Body of pancreas (tissue), 4 donors: ENCODE results near the gene GALNT15. TPM values are rescaled to one million over a fixed set of nuclear protein-coding genes. Genes with fewer than 3 reads are reported as not detected.

ENCODE experiments used
- ATAC-seq: fragments of 150-250 bp; one replicate; pipeline ENCODE4 v1.9.1; 2016
- DNase-seq, 4 donors: peaks; one replicate each; pipeline ENCODE4 v3.0.0-alpha.2; 2019
- H3K27ac ChIP-seq, 4 donors: fragments of 200-600 bp; sonication (generic); 1 replicate in 3 of 4; 2 replicates in 1 of 4; pipeline versions ENCODE4 v1.5.1 to v1.6.1; 2016 to 2019; ENCODE audit warnings: mild to moderate bottlenecking in 1 of 4, mixed read lengths in 1 of 4, moderate library complexity in 1 of 4
- H3K27me3 ChIP-seq, 2 donors: fragments of 200-600 bp; sonication (generic); one replicate each; pipeline ENCODE4 v1.6.0; 2016; ENCODE audit warnings: mild to moderate bottlenecking in 1 of 2
- H3K36me3 ChIP-seq, 2 donors: fragments of 200-600 bp; sonication (generic); replicated peaks in 1 of 2; 2 replicates each; pipeline ENCODE4 v1.5.1; 2016; ENCODE audit warnings: low read depth in 2 of 2; ENCODE audit not compliant: insufficient read depth in 1 of 2
- H3K4me1 ChIP-seq: fragments of 200-600 bp; sonication (generic); one replicate; pipeline ENCODE4 v1.6.0; 2016
- H3K4me3 ChIP-seq, 2 donors: fragments of 200-600 bp; sonication (generic); 1 replicate in 1 of 2; 2 replicates in 1 of 2; pipeline ENCODE4 v1.5.1; 2016 to 2019
- H3K9me3 ChIP-seq, 3 donors: fragments of 200-600 bp; sonication (generic); 1 replicate in 2 of 3; 2 replicates in 1 of 3; pipeline ENCODE4 v1.5.1; 2016
- CTCF ChIP-seq, 7 experiments: fragments of 450-650 bp in 4 of 7; fragments of 200-600 bp in 3 of 7; sonication (generic) in 3 of 7; IDR thresholded peaks; one replicate each; pipeline ENCODE4 v1.5.1; 2016 to 2019; ENCODE audit warnings: antibody characterized with exemption in 7 of 7
- POLR2A ChIP-seq, 3 donors: fragments of 450-650 bp; IDR thresholded peaks; one replicate each; pipeline ENCODE4 v1.6.1; 2016; ENCODE audit warnings: antibody characterized with exemption in 3 of 3, mild to moderate bottlenecking in 2 of 3
- WGBS, 2 donors: methylation state at CpG; one replicate each; pipeline ENCODE4 v1.1.5; 2017; 5-methylcytosine and 5-hydroxymethylcytosine counted together
- intact Hi-C: fragments of 100-400 bp; cut with DNase I; formaldehyde crosslinking; loops from one replicate; pipeline ENCODE4 v1.15.1; 2023
- total RNA-seq, 2 donors: library from RNA; depleted of rRNA; stranded (reverse); fragments of >200 nt; gene quantifications; one replicate each; pipeline ENCODE4 v1.1.0, GENCODE V29; 2016

GALNT15 gene
- total RNA-seq, 2 donors from 2014 or later = 21.8 to 26.0 TPM

DNA sequence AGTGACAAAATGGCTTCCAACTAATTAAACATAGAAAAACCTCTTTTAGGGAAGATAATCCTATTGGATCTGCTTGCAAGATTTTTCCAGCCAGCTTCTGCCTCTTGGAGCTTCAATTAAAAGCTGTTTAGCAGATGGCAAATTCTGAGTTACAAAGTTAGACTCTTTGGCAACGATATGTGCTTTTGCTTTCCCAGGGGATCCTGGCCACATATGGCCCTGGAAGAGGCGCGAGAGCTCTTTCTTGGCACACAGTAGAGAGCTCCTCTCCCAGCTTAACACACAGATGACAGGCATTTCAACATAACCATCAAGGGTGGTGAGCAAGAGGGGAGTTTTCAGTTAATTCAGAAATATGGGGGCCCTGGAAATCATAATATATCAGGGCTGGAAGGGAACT, 41.6 kb upstream of the GALNT15 start:
- no peak for ATAC-seq
- TF ChIP-seq CTCF (IDR thresholded peaks at IDR 0.05) (no peak), POLR2A (IDR thresholded peaks at IDR 0.05) (no peak)

GRCh38 chr3:16134173-16134928, 40.1 kb upstream of the GALNT15 start:
- Histone ChIP-seq H3K4me1 (no peaks in the 10 kb centered on the region), H3K36me3 (no peaks in the 10 kb centered on the region), H3K9me3 (no peaks in the 10 kb centered on the region), H3K4me3 (no peak overlapping the region), H3K27me3 (no peaks in the 10 kb centered on the region), H3K27ac (no peak overlapping the region)
- no peak for DNase-seq
- no peak for ATAC-seq
- intact Hi-C loops = no loop called here
- TF ChIP-seq CTCF (IDR thresholded peaks at IDR 0.05) (no peak), POLR2A (IDR thresholded peaks at IDR 0.05) (no peak)
- WGBS, 2 donors = 63 to 71% methylated on average over 6 of the region's 6 CpGs

More for the DNA sequence above, 41.6 kb upstream of the GALNT15 start:
- no peak for DNase-seq
- Histone ChIP-seq H3K9me3 (no peaks in the 10 kb centered on the region), H3K27ac (no peak overlapping the region), H3K36me3 (no peaks in the 10 kb centered on the region), H3K4me1 (no peaks in the 10 kb centered on the region), H3K27me3 (no peaks in the 10 kb centered on the region), H3K4me3 (no peak overlapping the region)
- intact Hi-C loops = no loop called here
- WGBS, 2 donors = 78 to 84% methylated on average over 3 of the region's 3 CpGs

GRCh38 chr3:16136055-16136454, 38.4 kb upstream of the GALNT15 start:
- H3K27me3 ChIP-seq = no peaks in the 10 kb centered on the region
- H3K4me1 ChIP-seq = no peaks in the 10 kb centered on the region
- H3K4me3 ChIP-seq = no peak overlapping the region
- TF ChIP-seq POLR2A (IDR thresholded peaks at IDR 0.05) = no peak
- TF ChIP-seq CTCF (IDR thresholded peaks at IDR 0.05) = no peak
- H3K9me3 ChIP-seq = no peaks in the 10 kb centered on the region
- intact Hi-C loops = no loop called here
- 50 to 81% methylated on average over 2 of the region's 2 CpGs for WGBS, 2 donors
- no peaks in the 10 kb centered on the region for H3K36me3 ChIP-seq
- H3K27ac ChIP-seq = no peak overlapping the region
- ATAC-seq (no peak), DNase-seq (no peak)

GRCh38 chr3:16137044-16137443, 37.4 kb upstream of the GALNT15 start:
- intact Hi-C loops = no loop called here
- H3K27ac ChIP-seq = no peak overlapping the region
- ATAC-seq (no peak), DNase-seq (no peak)
- H3K36me3 ChIP-seq = no peaks in the 10 kb centered on the region
- 86 to 94% methylated on average over 1 of the region's 1 CpG for WGBS, 2 donors
- no peak overlapping the region for H3K4me3 ChIP-seq
- TF ChIP-seq POLR2A (IDR thresholded peaks at IDR 0.05) (no peak), CTCF (IDR thresholded peaks at IDR 0.05) (no peak)
- no peaks in the 10 kb centered on the region for H3K9me3 ChIP-seq
- no peaks in the 10 kb centered on the region for H3K27me3 ChIP-seq
- no peaks in the 10 kb centered on the region for H3K4me1 ChIP-seq

DNA sequence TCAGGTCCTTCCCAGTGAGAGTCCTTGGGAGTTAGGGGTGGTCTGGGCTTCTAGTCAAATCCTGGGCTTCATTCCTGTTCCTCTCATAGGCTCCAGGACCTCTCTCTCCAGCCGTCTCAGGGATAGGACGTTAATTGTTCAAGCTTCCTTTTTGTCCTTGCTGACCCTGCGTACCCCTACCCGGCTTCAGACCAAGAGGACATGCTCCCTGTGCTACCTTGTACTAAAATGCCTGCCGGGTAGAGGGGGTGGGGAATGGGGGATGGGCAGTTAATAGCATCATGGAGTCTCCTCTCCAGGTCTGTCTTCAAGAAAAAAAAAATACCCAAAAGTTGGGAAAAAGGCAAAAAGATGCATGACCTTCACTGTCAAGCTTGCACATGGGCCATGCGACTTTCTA, 36.5 kb upstream of the GALNT15 start:
- ATAC-seq = no peak
- H3K4me1 ChIP-seq = no peaks in the 10 kb centered on the region
- H3K9me3 ChIP-seq = no peaks in the 10 kb centered on the region
- 91 to 95% methylated on average over 6 of the region's 6 CpGs for WGBS, 2 donors
- no peak for DNase-seq
- intact Hi-C loops = no loop called here
- no peaks in the 10 kb centered on the region for H3K27me3 ChIP-seq
- H3K36me3 ChIP-seq = no peaks in the 10 kb centered on the region
- H3K27ac ChIP-seq = no peak overlapping the region
- no peak overlapping the region for H3K4me3 ChIP-seq
- TF ChIP-seq POLR2A (IDR thresholded peaks at IDR 0.05) = no peak
- TF ChIP-seq CTCF (IDR thresholded peaks at IDR 0.05) = no peak
